GM21576 (cell line): ENCODE measurements around the gene NELFA.

Experiments
- ATAC-seq: cut with Tn5 transposase; IDR thresholded peaks from one replicate; pipeline ENCODE4 v1.9.1; 2021; ENCODE audit warnings: mild to moderate bottlenecking, moderate library complexity; ENCODE audit not compliant: unreplicated experiment

Gene NELFA

GRCh38 chr4:2008921-2009650 lies at the start of gene NELFA:
TSS of gene NELFA (minus strand) at chr4:2008974. CDS start at chr4:2008959, 15 bp downstream.
- ATAC-seq: peak; percentile 77

GRCh38 chr4:2057382-2058065 lies 48.8 kb upstream of the NELFA start:
- ATAC-seq: no peak

- ATAC-seq: no peak
These were observed 45.4 kb upstream of the NELFA start for GRCh38 chr4:2054217-2054616.

- ATAC-seq: no peak
These were observed 42.3 kb upstream of the NELFA start for GRCh38 chr4:2051086-2051485.

GRCh38 chr4:2049811-2050210 lies 41.0 kb upstream of the NELFA start:
- ATAC-seq: no peak

- ATAC-seq: no peak
These were observed 40.6 kb upstream of the NELFA start for GRCh38 chr4:2049381-2049780.

GRCh38 chr4:2048831-2049230 lies 40.1 kb upstream of the NELFA start:
- no peak for ATAC-seq

- ATAC-seq: no peak
These were observed 39.2 kb upstream of the NELFA start for GRCh38 chr4:2047781-2048581.

- ATAC-seq: no peak
These were observed 38.4 kb upstream of the NELFA start for GRCh38 chr4:2047031-2047660.

GRCh38 chr4:2046031-2046961 lies 37.5 kb upstream of the NELFA start:
- no peak for ATAC-seq

GRCh38 chr4:2045518-2045951 lies 36.8 kb upstream of the NELFA start:
- ATAC-seq: no peak

- ATAC-seq: no peak
These were observed 36.1 kb upstream of the NELFA start for GRCh38 chr4:2044542-2045517.

GRCh38 chr4:2044119-2044485 lies 35.3 kb upstream of the NELFA start:
- ATAC-seq: no peak

GRCh38 chr4:2043396-2044118 lies 34.8 kb upstream of the NELFA start:
- ATAC-seq: no peak

GRCh38 chr4:2042947-2043395 lies 34.2 kb upstream of the NELFA start:
- ATAC-seq: no peak

- peak; percentile 16 for ATAC-seq
These were observed 33.6 kb upstream of the NELFA start for GRCh38 chr4:2042204-2042946.
